A549 (cell line): ENCODE measurements around the gene CCDC60. TPM values are rescaled to one million over a fixed set of nuclear protein-coding genes. Genes with fewer than 3 reads are reported as not detected.

Experiments used
- ATAC-seq, 2 experiments: fragments of 200-7000 bp in 1 of 2; fragments of >200 bp in 1 of 2; cut with Nextera tagmentation in 1 of 2; cut with Tn5 transposase in 1 of 2; 3 replicates each; pipeline versions ENCODE4 v1.8.0 to v1.9.1; 2018 to 2020; ENCODE audit warnings: mild to moderate bottlenecking in 1 of 2, moderate library complexity in 1 of 2
- CTCF ChIA-PET: fragments of 300-600 bp; sonication (Branson Sonifier 250); formaldehyde crosslinking; extraction: SDS; loops from one replicate; lab custom pipeline; 2021; ENCODE audit warnings: antibody characterized with exemption, inconsistent platforms; lab: Yijun Ruan, JAX
- POLR2A ChIA-PET: fragments of 350-600 bp; formaldehyde crosslinking; extraction: SDS; loops from one replicate; lab custom pipeline; 2021; ENCODE audit warnings: antibody characterized with exemption, inconsistent platforms; lab: Yijun Ruan, JAX
- DNase-seq, 2 experiments: peaks; one replicate each; pipeline versions ENCODE4 v3.0.0 to v3.0.0-alpha.2; 2011 to 2016; ENCODE audit warnings: low read depth in 1 of 2, low spot score in 1 of 2
- FAIRE-seq: peaks from 2 replicates; lab custom pipeline; 2011; peaks lifted over from hg19 to GRCh38; lab: Jason Lieb, UNC
- H3K27ac ChIP-seq, 2 experiments: fragments of >200 bp; sonication (Bioruptor Twin); formaldehyde crosslinking; 3 replicates each; pipeline ENCODE4 v1.5.1; 2016 to 2017
- H3K4me1 ChIP-seq: fragments of >200 bp; sonication (Bioruptor Twin); formaldehyde crosslinking; 3 replicates; pipeline ENCODE4 v1.6.1; 2016
- H3K4me2 ChIP-seq: fragments of >200 bp; sonication (Bioruptor Twin); formaldehyde crosslinking; 3 replicates; pipeline ENCODE4 v1.6.1; 2016
- H3K4me3 ChIP-seq: fragments of >200 bp; sonication (Bioruptor Twin); formaldehyde crosslinking; 3 replicates; pipeline ENCODE4 v1.5.1; 2016
- H3K9me3 ChIP-seq: fragments of >200 bp; sonication (Bioruptor Twin); formaldehyde crosslinking; 3 replicates; pipeline ENCODE4 v1.6.1; 2016
- ATOH8 ChIP-seq: fragments of 250-450 bp; sonication (Bioruptor Pico); IDR thresholded peaks from 2 replicates; pipeline ENCODE4 v1.5.0; 2020; ENCODE audit warnings: low read depth, mild to moderate bottlenecking, moderate library complexity
- CBX2 ChIP-seq: fragments of 200-600 bp; sonication (generic); IDR thresholded peaks from 2 replicates; pipeline ENCODE4 v1.6.1; 2016; ENCODE audit warnings: low read depth, mild to moderate bottlenecking, borderline replicate concordance
- CBX8 ChIP-seq: fragments of 200-600 bp; sonication (generic); IDR thresholded peaks from 2 replicates; pipeline ENCODE4 v1.6.1; 2016
- CEBPB ChIP-seq, 2 experiments: fragments of >200 bp in 1 of 2; sonication (Bioruptor Twin) in 1 of 2; formaldehyde crosslinking in 1 of 2; IDR thresholded peaks; 2 replicates each; pipeline ENCODE4 v1.6.1; 2012 to 2016
- E2F6 ChIP-seq: IDR thresholded peaks from 2 replicates; pipeline ENCODE4 v1.6.1; 2012; ENCODE audit warnings: low read depth, borderline replicate concordance
- FOSB ChIP-seq: fragments of 250-450 bp; sonication (Bioruptor Pico); IDR thresholded peaks from 2 replicates; pipeline ENCODE4 v1.5.0; 2020; ENCODE audit warnings: mild to moderate bottlenecking, moderate library complexity
- FOXS1 ChIP-seq: fragments of 250-450 bp; sonication (Bioruptor Pico); IDR thresholded peaks from 2 replicates; pipeline ENCODE4 v1.5.0; 2020; ENCODE audit warnings: mild to moderate bottlenecking, moderate library complexity
- GATA3 ChIP-seq: IDR thresholded peaks from 2 replicates; pipeline ENCODE4 v1.6.1; 2012; ENCODE audit warnings: borderline replicate concordance
- HDAC2 ChIP-seq: fragments of 200-600 bp; sonication (generic); IDR thresholded peaks from 2 replicates; pipeline ENCODE4 v1.6.1; 2016
- HES2 ChIP-seq: fragments of >200 bp; sonication (Bioruptor Twin); formaldehyde crosslinking; IDR thresholded peaks from 2 replicates; pipeline ENCODE4 v1.6.1; 2016
- HMGXB4 ChIP-seq: fragments of 250-450 bp; sonication (Bioruptor Pico); IDR thresholded peaks from 2 replicates; pipeline ENCODE4 v1.5.0; 2021; ENCODE audit warnings: mild to moderate bottlenecking, moderate library complexity, borderline replicate concordance
- HOXB5 ChIP-seq: fragments of 250-450 bp; sonication (Bioruptor Pico); IDR thresholded peaks from 2 replicates; pipeline ENCODE4 v1.5.0; 2020; ENCODE audit warnings: mild to moderate bottlenecking, moderate library complexity
- JUNB ChIP-seq: fragments of >200 bp; sonication (Bioruptor Twin); formaldehyde crosslinking; IDR thresholded peaks from 2 replicates; pipeline ENCODE4 v1.6.1; 2016
- KDM1A ChIP-seq: fragments of 200-600 bp; sonication (generic); IDR thresholded peaks from 2 replicates; pipeline ENCODE4 v1.6.1; 2016; ENCODE audit warnings: low read depth, mild to moderate bottlenecking
- KDM5A ChIP-seq: fragments of 200-600 bp; sonication (generic); IDR thresholded peaks from 2 replicates; pipeline ENCODE4 v1.6.1; 2016; ENCODE audit warnings: antibody characterized with exemption, mild to moderate bottlenecking
- MAFK ChIP-seq: fragments of 450-650 bp; IDR thresholded peaks from 2 replicates; pipeline ENCODE4 v1.6.1; 2014; ENCODE audit not compliant: partially characterized antibody
- MYC ChIP-seq: IDR thresholded peaks from 2 replicates; pipeline ENCODE4 v1.6.1; 2012; ENCODE audit warnings: mild to moderate bottlenecking, inconsistent platforms, low read length, improper control_type of control experiment, borderline replicate concordance
- NPAS2 ChIP-seq: fragments of 250-450 bp; sonication (Bioruptor Pico); IDR thresholded peaks from 2 replicates; pipeline ENCODE4 v1.8.0; 2022; ENCODE audit warnings: mild to moderate bottlenecking, moderate library complexity, borderline replicate concordance
- NR3C1 ChIP-seq: fragments of >200 bp; sonication (Bioruptor Twin); formaldehyde crosslinking; IDR thresholded peaks from 3 replicates; pipeline ENCODE4 v1.6.1; 2017
- POLR2A ChIP-seq: IDR thresholded peaks from 2 replicates; pipeline ENCODE4 v1.6.1; 2012; ENCODE audit warnings: mild to moderate bottlenecking, low read length
- POLR2AphosphoS2 ChIP-seq: conservative IDR thresholded peaks from 2 replicates; pipeline ENCODE4 v1.6.1; 2012; ENCODE audit warnings: low read length, improper control_type of control experiment, inconsistent platforms
- RARB ChIP-seq: fragments of 250-450 bp; sonication (Bioruptor Pico); IDR thresholded peaks from 2 replicates; pipeline ENCODE4 v1.8.0; 2021; ENCODE audit warnings: mild to moderate bottlenecking, moderate library complexity
- TFCP2L1 ChIP-seq: fragments of 250-450 bp; sonication (Bioruptor Pico); IDR thresholded peaks from 2 replicates; pipeline ENCODE4 v1.5.0; 2021; ENCODE audit warnings: mild to moderate bottlenecking
- WGBS: methylation state at CpG from one replicate; pipeline ENCODE4 v1.1.6; 2017; ENCODE audit errors: missing lambda C conversion rate; 5-methylcytosine and 5-hydroxymethylcytosine counted together
- polyA plus RNA-seq, 4 experiments: library from polyadenylated mRNA; depleted of rRNA in 3 of 4; stranded (reverse); fragments of >200 nt; fragmentation: RNase III in 1 of 4; extraction: RNeasy Plus Mini Kit Qiagen cat#74134 plus additional on column Dnase treatment in 1 of 4; gene quantifications; 2 replicates in 3 of 4; 3 replicates in 1 of 4; pipeline ENCODE4 v1.2.3, GENCODE V29; 2011 to 2017

CCDC60 gene
- polyA plus RNA-seq, 2 of the 4 experiments (the other 2 are of a cell fraction), result 0.09 TPM; not detected in 1

GRCh38 chr12:119308708-119309456 is 25.6 kb upstream of the CCDC60 start (continued):
- no peak for TF ChIP-seq KDM5A
- TF ChIP-seq E2F6, result no peak
- no peak for TF ChIP-seq CBX8

- no peak overlapping the region for H3K27ac ChIP-seq
- no peaks in the 10 kb centered on the region for H3K9me3 ChIP-seq
- H3K4me3 ChIP-seq, result no peak overlapping the region
- 5% methylated on average over 4 of the region's 4 CpGs for WGBS
- no peak for TF ChIP-seq KDM5A
- TF ChIP-seq E2F6, result no peak
- peak; percentile 65 for TF ChIP-seq MAFK
- no peak for TF ChIP-seq HOXB5 (CRISPR knock-in tag)
- TF ChIP-seq POLR2A, result no peak
- no peak for TF ChIP-seq GATA3
- no peak overlapping the region for H3K4me2 ChIP-seq
- CTCF ChIA-PET, result no interaction called here
- ATAC-seq (no peak), DNase-seq (no peak), FAIRE-seq (no peak)
- H3K4me1 ChIP-seq, result no peaks in the 10 kb centered on the region
- POLR2A ChIA-PET, result no interaction called here
These were observed 22.7 kb upstream of the CCDC60 start for GRCh38 chr12:119311878-119312277.

GRCh38 chr12:119312904-119313303 is 21.6 kb upstream of the CCDC60 start:
- no peak for DNase-seq
- Histone ChIP-seq H3K4me2 (no peak overlapping the region), H3K27ac (no peak overlapping the region), H3K9me3 (no peaks in the 10 kb centered on the region), H3K4me3 (no peak overlapping the region), H3K4me1 (no peaks in the 10 kb centered on the region)
- FAIRE-seq, result no peak
- no peak for ATAC-seq
- ChIA-PET POLR2A (no interaction called here), CTCF (no interaction called here)
- TF ChIP-seq E2F6, result no peak
- no peak for TF ChIP-seq CBX2
- TF ChIP-seq CEBPB (IDR thresholded peaks at IDR 0.05), result no peak
- no peak for TF ChIP-seq HDAC2
- no peak for TF ChIP-seq TFCP2L1 (CRISPR knock-in tag)
- no peak for TF ChIP-seq NR3C1
- no peak for TF ChIP-seq HMGXB4 (CRISPR knock-in tag)
- no peak for TF ChIP-seq MYC
- TF ChIP-seq GATA3, result no peak
- no peak for TF ChIP-seq NPAS2
- TF ChIP-seq JUNB, result no peak
- TF ChIP-seq ATOH8 (CRISPR knock-in tag), result no peak
- no peak for TF ChIP-seq POLR2AphosphoS2
- no peak for TF ChIP-seq RARB (CRISPR knock-in tag)
- no peak for TF ChIP-seq HES2
- TF ChIP-seq FOXS1, result no peak
- no peak for TF ChIP-seq KDM1A
- TF ChIP-seq FOSB (CRISPR knock-in tag), result no peak
- no peak for TF ChIP-seq KDM5A
- 0% methylated on average over 1 of the region's 1 CpG for WGBS
